ENCODE data around the gene TRMT112.

TRMT112 gene

GRCh38 chr11:64267207-64267945 is 50.0 kb downstream of the TRMT112 start:
- H3K27me3 ChIP-seq (ENCODE audit: control insufficient read depth, insufficient read depth, low read length): no peaks in the 10 kb centered on the region

More at GRCh38 chr11:64267207-64267945, 50.0 kb downstream of the TRMT112 start:
- peak overlapping the region; percentile 83 for H3K4me3 ChIP-seq (ENCODE audit: low read depth, low read length)
- peaks cover 10% of the 10 kb centered on the region for H3K4me1 ChIP-seq
- H3K9me3 ChIP-seq (ENCODE audit: control insufficient read depth, low read length): no peaks in the 10 kb centered on the region
- peak overlapping the region; percentile 97 for H3K27ac ChIP-seq
- peak overlapping the region; percentile 5 for H2AFZ ChIP-seq
- no peak overlapping the region for H3K9ac ChIP-seq
- no peaks in the 10 kb centered on the region for H3K36me3 ChIP-seq (ENCODE audit: control insufficient read depth, insufficient read depth, low read length)
- TF ChIP-seq, protein P1, sequence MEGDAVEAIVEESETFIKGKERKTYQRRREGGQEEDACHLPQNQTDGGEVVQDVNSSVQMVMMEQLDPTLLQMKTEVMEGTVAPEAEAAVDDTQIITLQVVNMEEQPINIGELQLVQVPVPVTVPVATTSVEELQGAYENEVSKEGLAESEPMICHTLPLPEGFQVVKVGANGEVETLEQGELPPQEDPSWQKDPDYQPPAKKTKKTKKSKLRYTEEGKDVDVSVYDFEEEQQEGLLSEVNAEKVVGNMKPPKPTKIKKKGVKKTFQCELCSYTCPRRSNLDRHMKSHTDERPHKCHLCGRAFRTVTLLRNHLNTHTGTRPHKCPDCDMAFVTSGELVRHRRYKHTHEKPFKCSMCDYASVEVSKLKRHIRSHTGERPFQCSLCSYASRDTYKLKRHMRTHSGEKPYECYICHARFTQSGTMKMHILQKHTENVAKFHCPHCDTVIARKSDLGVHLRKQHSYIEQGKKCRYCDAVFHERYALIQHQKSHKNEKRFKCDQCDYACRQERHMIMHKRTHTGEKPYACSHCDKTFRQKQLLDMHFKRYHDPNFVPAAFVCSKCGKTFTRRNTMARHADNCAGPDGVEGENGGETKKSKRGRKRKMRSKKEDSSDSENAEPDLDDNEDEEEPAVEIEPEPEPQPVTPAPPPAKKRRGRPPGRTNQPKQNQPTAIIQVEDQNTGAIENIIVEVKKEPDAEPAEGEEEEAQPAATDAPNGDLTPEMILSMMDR (IDR thresholded peaks at IDR 0.05): no peak
- H3K79me2 ChIP-seq: no peaks in the 10 kb centered on the region
- H3K4me2 ChIP-seq (ENCODE audit: low read length): peak overlapping the region; percentile 91
